ENCODE results near the gene BID.

DNA sequence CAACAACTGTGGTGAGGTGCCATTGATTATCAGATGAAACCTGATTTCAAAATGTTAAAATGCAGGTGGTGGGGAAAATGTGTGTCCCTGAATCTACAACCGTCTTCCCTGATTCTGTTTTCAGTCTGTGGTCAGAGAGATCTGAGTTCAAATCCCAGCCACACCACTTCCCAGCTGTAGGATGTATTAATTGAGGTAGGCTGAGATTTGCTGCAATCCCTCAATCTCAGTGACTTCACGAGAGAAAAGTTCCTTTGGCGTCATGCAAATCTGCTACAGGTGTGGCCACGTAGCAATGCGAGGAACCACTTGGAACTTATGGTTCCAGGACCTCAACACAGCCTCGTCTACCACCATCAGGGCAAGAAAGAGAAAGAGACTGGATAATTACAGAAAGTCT, 79.5 kb downstream of the BID start:
- TF ChIP-seq, protein P1, sequence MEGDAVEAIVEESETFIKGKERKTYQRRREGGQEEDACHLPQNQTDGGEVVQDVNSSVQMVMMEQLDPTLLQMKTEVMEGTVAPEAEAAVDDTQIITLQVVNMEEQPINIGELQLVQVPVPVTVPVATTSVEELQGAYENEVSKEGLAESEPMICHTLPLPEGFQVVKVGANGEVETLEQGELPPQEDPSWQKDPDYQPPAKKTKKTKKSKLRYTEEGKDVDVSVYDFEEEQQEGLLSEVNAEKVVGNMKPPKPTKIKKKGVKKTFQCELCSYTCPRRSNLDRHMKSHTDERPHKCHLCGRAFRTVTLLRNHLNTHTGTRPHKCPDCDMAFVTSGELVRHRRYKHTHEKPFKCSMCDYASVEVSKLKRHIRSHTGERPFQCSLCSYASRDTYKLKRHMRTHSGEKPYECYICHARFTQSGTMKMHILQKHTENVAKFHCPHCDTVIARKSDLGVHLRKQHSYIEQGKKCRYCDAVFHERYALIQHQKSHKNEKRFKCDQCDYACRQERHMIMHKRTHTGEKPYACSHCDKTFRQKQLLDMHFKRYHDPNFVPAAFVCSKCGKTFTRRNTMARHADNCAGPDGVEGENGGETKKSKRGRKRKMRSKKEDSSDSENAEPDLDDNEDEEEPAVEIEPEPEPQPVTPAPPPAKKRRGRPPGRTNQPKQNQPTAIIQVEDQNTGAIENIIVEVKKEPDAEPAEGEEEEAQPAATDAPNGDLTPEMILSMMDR (conservative IDR thresholded peaks at IDR 0.05) = no peak
- TF ChIP-seq EZH2 (IDR thresholded peaks at IDR 0.05; ENCODE audit: low read depth) = no peak

Measured in PC-9 (cell line).